Keratinocyte (primary cell): Measurements from ENCODE around the gene CRADD. TPM values are rescaled to one million over a fixed set of nuclear protein-coding genes. Genes with fewer than 3 reads are reported as not detected.

ENCODE experiments used
- DNase-seq: peaks from one replicate; pipeline ENCODE4 v3.0.0-alpha.2; 2011; ENCODE audit warnings: low read depth, missing footprints, low spot score
- FAIRE-seq: peaks from 2 replicates; lab custom pipeline; 2011; peaks lifted over from hg19 to GRCh38; lab: Jason Lieb, UNC
- H2AFZ ChIP-seq: 2 replicates; pipeline ENCODE4 v1.6.0; 2012; ENCODE audit warnings: low read length, control low read depth, inconsistent platforms; ENCODE audit not compliant: control insufficient read depth
- H3K27ac ChIP-seq: 2 replicates; pipeline ENCODE4 v1.5.1; 2011; ENCODE audit warnings: low read length; ENCODE audit not compliant: control insufficient read depth, insufficient read depth
- H3K27me3 ChIP-seq: 3 replicates; pipeline ENCODE4 v1.6.0; 2011; ENCODE audit warnings: low read length; ENCODE audit not compliant: control insufficient read depth, insufficient read depth; ENCODE audit errors: extremely low read depth
- H3K36me3 ChIP-seq, 2 experiments: 2 replicates in 1 of 2; 3 replicates in 1 of 2; pipeline ENCODE4 v1.5.1; 2011; ENCODE audit warnings: low read length in 2 of 2, mild to moderate bottlenecking in 1 of 2; ENCODE audit not compliant: control insufficient read depth in 2 of 2, insufficient read depth in 2 of 2; ENCODE audit errors: extremely low read depth in 1 of 2
- H3K4me1 ChIP-seq: 3 replicates; pipeline ENCODE4 v1.5.1; 2011; ENCODE audit warnings: low read length; ENCODE audit not compliant: control insufficient read depth, insufficient read depth; ENCODE audit errors: extremely low read depth
- H3K4me2 ChIP-seq: 3 replicates; pipeline ENCODE4 v1.6.0; 2011; ENCODE audit warnings: low read depth, low read length; ENCODE audit not compliant: control insufficient read depth, insufficient read depth; ENCODE audit errors: extremely low read depth
- H3K4me3 ChIP-seq, 3 experiments: fragments of 200-600 bp in 1 of 3; sonication (generic) in 1 of 3; 2 replicates in 2 of 3; 3 replicates in 1 of 3; pipeline ENCODE4 v1.5.1; 2011 to 2016; ENCODE audit warnings: low read length in 3 of 3, mild to moderate bottlenecking in 3 of 3, control low read depth in 2 of 3, inconsistent platforms in 1 of 3, low read depth in 1 of 3, mixed read lengths in 1 of 3, mixed run types in 1 of 3, moderate library complexity in 1 of 3; ENCODE audit not compliant: control insufficient read depth in 2 of 3, insufficient read depth in 2 of 3; ENCODE audit errors: extremely low read depth in 1 of 3
- H3K79me2 ChIP-seq: 2 replicates; pipeline ENCODE4 v1.6.0; 2012; ENCODE audit warnings: low read length; ENCODE audit not compliant: control insufficient read depth, insufficient read depth
- H3K9ac ChIP-seq: 3 replicates; pipeline ENCODE4 v1.6.0; 2011; ENCODE audit warnings: low read length; ENCODE audit not compliant: control insufficient read depth, insufficient read depth; ENCODE audit errors: extremely low read depth
- H3K9me1 ChIP-seq: 3 replicates; pipeline ENCODE4 v1.6.0; 2011; ENCODE audit warnings: low read length; ENCODE audit not compliant: control insufficient read depth, insufficient read depth; ENCODE audit errors: extremely low read depth
- H3K9me3 ChIP-seq: 2 replicates; pipeline ENCODE4 v1.5.1; 2012; ENCODE audit warnings: low read depth, low read length; ENCODE audit not compliant: control insufficient read depth
- H4K20me1 ChIP-seq: 3 replicates; pipeline ENCODE4 v1.6.0; 2011; ENCODE audit warnings: low read length; ENCODE audit not compliant: control insufficient read depth, insufficient read depth; ENCODE audit errors: extremely low read depth
- CTCF ChIP-seq, 3 experiments: IDR thresholded peaks in 1 of 3; conservative IDR thresholded peaks in 1 of 3; optimal IDR thresholded peaks in 1 of 3; 2 replicates in 2 of 3; 3 replicates in 1 of 3; pipeline versions ENCODE3 to v1.5.1; 2011; ENCODE audit warnings: low read length in 3 of 3, mild to moderate bottlenecking in 3 of 3, moderate library complexity in 2 of 3, control low read depth in 1 of 3, inconsistent platforms in 1 of 3; ENCODE audit not compliant: insufficient read depth in 2 of 3; ENCODE audit errors: extremely low read depth in 1 of 3
- EZH2 ChIP-seq: IDR thresholded peaks from one replicate; pipeline ENCODE4 v1.6.1; 2012; ENCODE audit warnings: inconsistent platforms, mild to moderate bottlenecking, low read length, moderate library complexity
- dilution Hi-C: fragments of 300-500 bp; cut with MboI; formaldehyde crosslinking; loops from one replicate; pipeline ENCODE4 v1.7.0; 2020; ENCODE audit warnings: low sequenced_read_pairs; ENCODE audit not compliant: extremely low pct_ligation_motif_present
- polyA plus RNA-seq, 5 experiments: library from polyadenylated mRNA; depleted of rRNA in 3 of 5; stranded (reverse) in 3 of 5; stranded (forward) in 1 of 5; unstranded in 1 of 5; fragments of >200 nt; gene quantifications; 1 replicate in 1 of 5; 2 replicates in 3 of 5; 3 replicates in 1 of 5; pipeline versions ENCODE4 v1.2.1 to v1.2.3, GENCODE V29; 2011 to 2012; ENCODE audit warnings: missing spikeins in 2 of 5, low read depth in 1 of 5, low replicate concordance in 1 of 5

The CRADD gene
- polyA plus RNA-seq, 1 donor (not counting 4 experiments of a cell fraction or from before 2014, with no cell fraction given) = 11.2 TPM

GRCh38 chr12:93805736-93806141 lies 128.6 kb downstream of the CRADD start:
- H3K9me1 ChIP-seq = peaks cover 2% of the 10 kb centered on the region

GRCh38 chr12:93807354-93807753 lies 130.2 kb downstream of the CRADD start:
- Histone ChIP-seq H3K9me1 (peaks cover 2% of the 10 kb centered on the region), H2AFZ (no peak overlapping the region), H3K36me3 (no peaks in the 10 kb centered on the region), H4K20me1 (no peaks in the 10 kb centered on the region), H3K27me3 (no peaks in the 10 kb centered on the region), H3K4me3 (no peak overlapping the region), H3K9ac (no peak overlapping the region), H3K79me2 (no peaks in the 10 kb centered on the region), H3K27ac (no peak overlapping the region), H3K4me1 (peaks cover 41% of the 10 kb centered on the region), H3K9me3 (no peaks in the 10 kb centered on the region), H3K4me2 (no peak overlapping the region)
- FAIRE-seq = no peak
- no peak for DNase-seq
- TF ChIP-seq EZH2 (no peak), CTCF (optimal IDR thresholded peaks at IDR 0.05 in 1 of 3, IDR thresholded peaks at IDR 0.05 in 1 of 3, conservative IDR thresholded peaks at IDR 0.05 in 1 of 3; ENCODE audit: extremely low read depth in 1 of 3, insufficient read depth in 2 of 3, low read length in 3 of 3) (no peak)
- dilution Hi-C loops = no loop called here

More at GRCh38 chr12:93805736-93806141, 128.6 kb downstream of the CRADD start:
- dilution Hi-C loops = no loop called here
- Histone ChIP-seq H3K36me3 (no peaks in the 10 kb centered on the region), H3K27me3 (no peaks in the 10 kb centered on the region), H3K9ac (no peak overlapping the region), H4K20me1 (no peaks in the 10 kb centered on the region), H3K4me2 (no peak overlapping the region), H3K79me2 (no peaks in the 10 kb centered on the region), H3K9me3 (no peaks in the 10 kb centered on the region), H3K27ac (no peak overlapping the region), H3K4me3 (no peak overlapping the region), H2AFZ (no peak overlapping the region), H3K4me1 (peaks cover 43% of the 10 kb centered on the region)
- TF ChIP-seq EZH2 (no peak), CTCF (optimal IDR thresholded peaks at IDR 0.05 in 1 of 3, IDR thresholded peaks at IDR 0.05 in 1 of 3, conservative IDR thresholded peaks at IDR 0.05 in 1 of 3; ENCODE audit: extremely low read depth in 1 of 3, insufficient read depth in 2 of 3, low read length in 3 of 3) (no peak)
- DNase-seq (no peak), FAIRE-seq (no peak)
